ENCODE measurements around the gene SPTBN4.

Gene SPTBN4

DNA sequence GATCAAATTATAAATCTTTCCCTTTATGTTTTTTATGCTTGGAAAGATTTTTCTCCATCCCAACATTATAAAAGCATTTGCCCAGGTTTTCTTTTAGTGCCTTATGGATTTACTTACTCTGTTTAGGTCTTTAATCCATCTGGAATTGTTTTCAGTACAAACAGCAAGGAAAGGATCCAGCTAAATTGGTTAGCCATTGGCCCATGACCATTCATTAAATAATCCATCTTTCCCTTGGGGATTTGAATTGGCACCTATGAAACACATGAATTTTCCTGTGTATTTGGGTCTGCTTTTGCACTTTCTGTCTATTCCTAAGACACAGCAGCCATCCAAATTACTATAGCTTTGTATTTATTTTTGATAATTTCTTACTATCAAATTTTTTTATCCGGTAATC lies 81.0 kb downstream of the SPTBN4 start:
- Histone ChIP-seq H3K4me2 (no peak overlapping the region), H3K4me3 (IDR thresholded peaks at IDR 0.05; ENCODE audit: insufficient read depth, low read depth, low read length) (no peak overlapping the region), H3K79me2 (ENCODE audit: insufficient read depth, low read depth) (no peaks in the 10 kb centered on the region), H3K36me3 (ENCODE audit: insufficient read depth) (no peaks in the 10 kb centered on the region), H3K4me1 (ENCODE audit: low read depth, poor library complexity, severe bottlenecking) (no peaks in the 10 kb centered on the region), H3K27me3 (ENCODE audit: insufficient read depth, low read depth) (no peaks in the 10 kb centered on the region), H2AFZ (ENCODE audit: low read depth) (no peak overlapping the region), H3K9ac (no peak overlapping the region), H4K20me1 (ENCODE audit: insufficient read depth) (no peaks in the 10 kb centered on the region), H3K27ac (no peak overlapping the region)
- TF ChIP-seq, protein P1, sequence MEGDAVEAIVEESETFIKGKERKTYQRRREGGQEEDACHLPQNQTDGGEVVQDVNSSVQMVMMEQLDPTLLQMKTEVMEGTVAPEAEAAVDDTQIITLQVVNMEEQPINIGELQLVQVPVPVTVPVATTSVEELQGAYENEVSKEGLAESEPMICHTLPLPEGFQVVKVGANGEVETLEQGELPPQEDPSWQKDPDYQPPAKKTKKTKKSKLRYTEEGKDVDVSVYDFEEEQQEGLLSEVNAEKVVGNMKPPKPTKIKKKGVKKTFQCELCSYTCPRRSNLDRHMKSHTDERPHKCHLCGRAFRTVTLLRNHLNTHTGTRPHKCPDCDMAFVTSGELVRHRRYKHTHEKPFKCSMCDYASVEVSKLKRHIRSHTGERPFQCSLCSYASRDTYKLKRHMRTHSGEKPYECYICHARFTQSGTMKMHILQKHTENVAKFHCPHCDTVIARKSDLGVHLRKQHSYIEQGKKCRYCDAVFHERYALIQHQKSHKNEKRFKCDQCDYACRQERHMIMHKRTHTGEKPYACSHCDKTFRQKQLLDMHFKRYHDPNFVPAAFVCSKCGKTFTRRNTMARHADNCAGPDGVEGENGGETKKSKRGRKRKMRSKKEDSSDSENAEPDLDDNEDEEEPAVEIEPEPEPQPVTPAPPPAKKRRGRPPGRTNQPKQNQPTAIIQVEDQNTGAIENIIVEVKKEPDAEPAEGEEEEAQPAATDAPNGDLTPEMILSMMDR (conservative IDR thresholded peaks at IDR 0.05; ENCODE audit: low read depth, low read length): no peak

DNA sequence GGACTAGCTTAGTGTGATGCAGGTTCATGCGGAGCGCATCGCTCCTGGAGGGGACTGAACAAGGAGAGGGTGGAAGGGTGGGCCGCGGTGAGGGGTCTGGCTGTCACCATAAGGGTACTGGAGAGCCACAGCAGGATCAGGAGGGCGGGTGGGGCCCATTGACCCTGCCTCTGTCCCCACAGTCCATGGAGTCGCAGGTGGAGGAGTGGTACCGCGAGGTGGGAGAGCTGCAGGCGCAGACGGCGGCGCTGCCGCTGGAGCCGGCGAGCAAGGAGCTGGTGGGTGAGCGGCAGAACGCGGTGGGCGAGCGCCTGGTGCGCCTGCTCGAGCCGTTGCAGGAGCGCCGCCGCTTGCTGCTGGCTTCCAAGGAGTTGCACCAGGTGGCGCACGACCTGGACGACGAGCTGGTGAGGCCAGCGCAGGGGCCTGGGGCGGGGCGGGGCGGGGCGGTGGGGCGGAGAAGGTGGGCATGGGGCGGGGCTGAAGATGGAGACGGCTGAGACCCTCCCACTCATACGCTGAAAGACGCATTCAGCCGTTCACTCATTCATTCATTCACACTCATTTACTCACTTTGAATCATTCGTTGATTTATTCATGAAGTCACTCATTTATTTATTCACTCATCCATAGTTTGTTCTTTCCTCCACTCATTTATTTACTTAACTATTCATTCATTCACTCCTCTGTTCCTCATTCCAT lies 82.4 kb downstream of the SPTBN4 start:
- Histone ChIP-seq H3K27me3 (ENCODE audit: insufficient read depth, low read depth) (no peaks in the 10 kb centered on the region), H3K9ac (no peak overlapping the region), H3K79me2 (ENCODE audit: insufficient read depth, low read depth) (no peaks in the 10 kb centered on the region), H3K4me2 (peak overlapping the region; percentile 47), H2AFZ (ENCODE audit: low read depth) (peak overlapping the region; percentile 36; the same call in 1 of the 2 replicates), H3K4me1 (ENCODE audit: low read depth, poor library complexity, severe bottlenecking) (no peaks in the 10 kb centered on the region), H4K20me1 (ENCODE audit: insufficient read depth) (no peaks in the 10 kb centered on the region), H3K36me3 (ENCODE audit: insufficient read depth) (no peaks in the 10 kb centered on the region), H3K4me3 (IDR thresholded peaks at IDR 0.05; ENCODE audit: insufficient read depth, low read depth, low read length) (no peak overlapping the region), H3K27ac (no peak overlapping the region)
- TF ChIP-seq, protein P1 (conservative IDR thresholded peaks at IDR 0.05; ENCODE audit: low read depth, low read length): peak; percentile 36; the same call in 1 of the 2 replicates

DNA sequence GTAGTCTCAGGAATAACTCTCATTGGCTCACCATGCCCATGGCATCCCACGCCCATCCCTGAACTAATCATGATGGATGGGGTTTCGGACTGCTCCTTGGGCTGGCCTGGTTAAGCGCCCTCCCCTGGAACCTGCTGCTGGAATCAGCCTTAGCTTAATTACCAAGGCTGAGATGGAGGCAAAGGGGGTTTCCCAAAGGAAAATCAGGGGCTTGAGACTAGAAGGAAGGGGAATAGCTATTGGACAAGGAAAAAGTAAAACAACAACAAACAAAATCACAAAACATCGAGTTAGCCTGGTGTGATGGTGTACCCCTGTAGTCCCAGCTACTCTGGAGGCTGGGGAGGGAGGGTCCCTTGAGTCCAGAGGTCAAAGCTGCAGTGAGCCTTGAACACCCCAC lies 84.2 kb downstream of the SPTBN4 start:
- Histone ChIP-seq H3K27ac (no peak overlapping the region), H3K4me2 (no peak overlapping the region), H4K20me1 (ENCODE audit: insufficient read depth) (no peaks in the 10 kb centered on the region), H3K4me3 (IDR thresholded peaks at IDR 0.05; ENCODE audit: insufficient read depth, low read depth, low read length) (no peak overlapping the region), H3K36me3 (ENCODE audit: insufficient read depth) (no peaks in the 10 kb centered on the region), H3K4me1 (ENCODE audit: low read depth, poor library complexity, severe bottlenecking) (no peaks in the 10 kb centered on the region), H3K9ac (no peak overlapping the region), H3K79me2 (ENCODE audit: insufficient read depth, low read depth) (no peaks in the 10 kb centered on the region), H3K27me3 (ENCODE audit: insufficient read depth, low read depth) (no peaks in the 10 kb centered on the region), H2AFZ (ENCODE audit: low read depth) (no peak overlapping the region)
- TF ChIP-seq, protein P1 (conservative IDR thresholded peaks at IDR 0.05; ENCODE audit: low read depth, low read length): no peak

DNA sequence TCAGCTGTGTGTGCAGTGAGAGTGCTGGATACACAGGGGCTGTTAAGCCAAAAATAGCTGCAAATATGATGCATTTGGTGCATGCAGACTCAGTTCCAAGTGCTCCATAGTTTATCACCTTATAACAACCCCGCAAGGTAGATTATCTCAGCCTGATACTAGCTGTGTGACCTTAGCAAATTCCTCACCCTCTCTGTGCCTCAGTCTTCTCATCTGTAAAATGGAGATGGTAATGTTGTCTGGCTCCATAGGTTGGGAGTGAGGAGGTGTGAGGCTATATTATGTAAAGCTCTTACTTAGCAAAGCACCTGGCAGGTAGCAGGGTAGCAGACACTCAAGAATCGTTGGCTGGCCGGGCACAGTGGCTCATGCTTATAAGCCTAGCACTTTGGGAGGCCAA lies 86.0 kb downstream of the SPTBN4 start:
- H3K27me3 ChIP-seq (ENCODE audit: insufficient read depth, low read depth): no peaks in the 10 kb centered on the region
- TF ChIP-seq, protein P1 (conservative IDR thresholded peaks at IDR 0.05; ENCODE audit: low read depth, low read length): no peak
- H3K36me3 ChIP-seq (ENCODE audit: insufficient read depth): no peaks in the 10 kb centered on the region
- no peaks in the 10 kb centered on the region for H4K20me1 ChIP-seq (ENCODE audit: insufficient read depth)
- H3K9ac ChIP-seq: no peak overlapping the region
- no peak overlapping the region for H2AFZ ChIP-seq (ENCODE audit: low read depth)
- H3K4me1 ChIP-seq (ENCODE audit: low read depth, poor library complexity, severe bottlenecking): no peaks in the 10 kb centered on the region
- no peak overlapping the region for H3K4me2 ChIP-seq
- no peak overlapping the region for H3K27ac ChIP-seq
- no peaks in the 10 kb centered on the region for H3K79me2 ChIP-seq (ENCODE audit: insufficient read depth, low read depth)
- H3K4me3 ChIP-seq (IDR thresholded peaks at IDR 0.05; ENCODE audit: insufficient read depth, low read depth, low read length): no peak overlapping the region
